Measurements from ENCODE around the gene RUFY3. TPM values are rescaled to one million over a fixed set of nuclear protein-coding genes. Genes with fewer than 3 reads are reported as not detected.
"Not testable (repeated sequence)": the region's sequence is repeated elsewhere in the genome, so short reads cannot be mapped to it uniquely, and the experiment has no call there.

Gene RUFY3
- polyA plus RNA-seq, 6 donors from 2014 or later, result 13.8 to 20.8 (median 14.4) TPM

DNA sequence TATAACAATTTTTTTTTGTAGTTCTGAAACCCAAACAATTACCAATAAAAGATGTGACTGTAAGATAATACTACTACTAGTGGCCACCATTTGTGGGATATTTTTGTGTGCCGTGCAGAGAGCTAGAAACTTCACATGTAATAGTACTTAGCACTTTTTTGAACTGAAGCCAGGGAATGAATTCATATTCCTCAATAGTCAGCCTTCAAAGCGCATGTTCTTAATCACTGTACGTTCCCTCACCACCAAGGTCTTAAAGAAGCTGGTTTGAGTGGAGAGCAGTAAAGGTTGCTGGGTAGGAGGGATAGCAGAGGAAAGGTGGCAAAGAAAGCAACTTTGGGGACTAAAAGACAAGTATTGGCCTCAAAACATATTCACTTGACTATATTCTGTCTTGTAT, 9.6 kb upstream of the RUFY3 start:
- peak overlapping the region in 1 of 8 donors; percentile 26 for H3K4me3 Mint-ChIP-seq
- H3K4me1 Mint-ChIP-seq, result peaks cover 30 to 53% (median 38%) of the 10 kb centered on the region in 3 donors

DNA sequence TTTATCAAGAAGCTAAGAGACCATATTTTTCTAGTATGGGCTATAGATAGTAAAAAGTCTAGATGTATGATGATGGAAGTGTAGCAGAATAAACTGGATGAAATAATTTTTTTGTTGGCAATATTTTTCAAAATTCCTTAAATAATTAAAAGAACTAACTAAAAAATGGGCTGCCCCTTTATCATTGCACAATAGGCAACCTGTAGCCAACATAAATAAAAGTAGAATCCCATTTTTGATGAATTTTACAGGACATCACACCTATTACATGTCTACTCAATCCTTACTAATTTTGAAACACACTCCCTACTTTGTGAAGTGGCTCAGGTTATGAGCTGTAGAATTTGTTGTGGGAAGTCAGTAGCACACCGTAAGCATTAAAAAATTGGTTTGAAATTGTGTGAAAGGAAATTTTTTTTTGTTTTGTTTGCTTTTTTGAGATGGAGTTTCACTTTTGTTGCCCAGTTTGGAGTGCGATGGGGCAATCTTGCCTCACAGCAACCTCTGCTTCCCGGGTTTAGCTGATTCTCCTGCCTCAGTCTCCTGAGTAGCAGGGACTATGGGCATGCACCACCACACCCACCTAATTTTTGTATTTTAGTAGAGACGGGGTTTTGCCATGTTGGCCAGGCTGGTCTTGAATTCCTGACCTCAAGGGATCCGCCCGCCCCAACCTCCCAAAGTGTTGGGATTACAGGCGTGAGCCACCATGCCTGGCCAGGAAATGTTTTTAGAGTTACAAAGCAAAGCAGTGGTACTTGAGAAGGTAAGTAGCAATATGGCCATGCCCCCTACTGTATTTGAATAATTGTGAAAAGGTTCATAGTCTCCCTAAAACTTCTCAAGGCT, 8.9 kb upstream of the RUFY3 start:
- ATAC-seq (ENCODE audit: low read depth in 2 of 2) (no peak), DNase-seq (no peak)
- no peaks in the 10 kb centered on the region for H3K27me3 Mint-ChIP-seq
- peak overlapping the region in 6 of 8 donors; percentile 16 to 83 (median 72) for H3K4me3 Mint-ChIP-seq
- no peaks in the 10 kb centered on the region for H3K36me3 Mint-ChIP-seq
- no peaks in the 10 kb centered on the region for H3K9me3 Mint-ChIP-seq
- H3K27ac Mint-ChIP-seq, result peak overlapping the region; percentile 80 to 100 (median 92)
- H3K4me1 Mint-ChIP-seq, result peaks cover 35 to 53% (median 43%) of the 10 kb centered on the region in 3 donors

More for the DNA sequence above, 9.6 kb upstream of the RUFY3 start:
- no peaks in the 10 kb centered on the region for H3K27me3 Mint-ChIP-seq
- ATAC-seq (ENCODE audit: low read depth in 2 of 2), result no peak
- no peak for DNase-seq
- no peaks in the 10 kb centered on the region for H3K9me3 Mint-ChIP-seq
- peak overlapping the region in 3 of 6 donors; percentile 40 to 83 (median 80) for H3K27ac Mint-ChIP-seq
- no peaks in the 10 kb centered on the region for H3K36me3 Mint-ChIP-seq

DNA sequence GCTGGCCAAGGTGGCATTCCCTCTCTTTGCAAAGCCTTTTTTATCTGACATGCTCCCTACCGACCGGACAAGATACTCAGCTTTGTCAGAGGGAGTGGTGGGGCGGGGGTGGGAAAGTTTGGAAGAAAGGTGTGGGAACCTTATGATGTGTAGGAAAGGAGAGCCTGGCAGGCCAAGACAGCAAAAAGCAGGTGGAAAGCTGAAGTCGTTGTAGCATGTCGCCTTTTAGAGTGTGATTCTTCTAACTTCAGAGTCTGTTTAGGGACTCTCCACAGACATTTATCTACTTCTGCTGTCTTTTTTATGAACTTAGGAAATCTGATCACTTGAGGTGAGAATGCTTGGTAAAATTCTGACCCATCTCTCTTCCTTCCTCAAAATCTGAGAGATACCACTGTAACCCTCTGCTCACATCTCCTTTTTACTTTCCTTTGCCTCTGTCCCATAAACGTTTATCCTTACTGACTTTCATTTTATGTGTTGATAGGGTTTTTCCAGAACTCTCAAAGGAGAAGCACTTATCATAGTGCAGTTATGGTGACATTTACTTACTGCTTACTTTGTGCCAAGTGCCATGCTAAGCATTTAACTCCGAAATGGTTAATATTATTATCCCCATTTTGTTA, 8.2 kb upstream of the RUFY3 start:
- peaks cover 35 to 53% (median 43%) of the 10 kb centered on the region in 3 donors for H3K4me1 Mint-ChIP-seq
- H3K4me3 Mint-ChIP-seq, result peak overlapping the region; percentile 16 to 83 (median 52)
- peak; percentile 53 for DNase-seq
- no peaks in the 10 kb centered on the region for H3K27me3 Mint-ChIP-seq
- H3K27ac Mint-ChIP-seq, result peak overlapping the region; percentile 80 to 100 (median 92)
- peak; percentile 92 to 93 for ATAC-seq (ENCODE audit: low read depth in 2 of 2)
- H3K36me3 Mint-ChIP-seq, result no peaks in the 10 kb centered on the region
- no peaks in the 10 kb centered on the region for H3K9me3 Mint-ChIP-seq

DNA sequence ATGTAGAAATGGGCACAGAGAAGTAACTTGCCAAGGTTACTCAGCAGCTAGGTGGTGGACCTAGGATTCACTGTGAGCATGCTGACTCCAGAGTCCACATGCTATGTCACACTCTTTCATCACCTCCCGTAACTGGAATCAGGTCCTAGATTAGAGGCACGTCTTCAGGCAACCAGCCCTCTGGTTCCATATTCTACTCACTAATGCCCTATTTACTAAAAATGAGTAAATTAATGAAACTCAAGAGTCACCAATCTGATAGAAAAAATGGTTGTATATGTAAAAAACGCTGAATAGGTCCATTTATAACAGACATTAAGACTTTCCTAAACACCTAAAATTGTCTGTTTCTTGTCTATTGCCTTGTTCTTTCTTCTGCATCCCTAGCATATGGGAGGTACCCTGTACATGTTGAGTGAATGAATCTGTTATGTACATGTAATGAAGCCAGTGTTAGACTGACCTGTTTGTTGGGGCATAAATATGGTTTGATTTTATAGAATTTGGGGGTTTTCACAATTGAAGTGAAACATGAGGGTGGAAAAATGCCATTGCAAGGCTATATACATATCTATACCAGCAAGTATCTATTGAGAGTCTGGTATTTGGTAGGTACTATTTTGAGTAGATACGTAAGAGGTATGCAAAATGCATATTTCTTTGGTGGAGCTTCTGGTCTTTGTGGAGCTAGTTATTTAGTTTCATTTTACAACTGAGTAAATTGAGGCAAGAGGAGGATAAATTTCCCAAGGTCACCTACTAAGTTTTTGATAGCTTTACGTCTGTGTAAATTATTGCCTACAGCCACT, 7.5 kb upstream of the RUFY3 start:
- Mint-ChIP-seq H3K4me1 (peaks cover 34 to 47% (median 43%) of the 10 kb centered on the region in 3 donors), H3K27ac (peak overlapping the region; percentile 63 to 100 (median 92)), H3K4me3 (peak overlapping the region in 5 of 8 donors; percentile 16 to 48 (median 31)), H3K9me3 (no peaks in the 10 kb centered on the region), H3K27me3 (no peaks in the 10 kb centered on the region), H3K36me3 (no peaks in the 10 kb centered on the region)
- no peak for DNase-seq
- no peak for ATAC-seq (ENCODE audit: low read depth in 2 of 2)

DNA sequence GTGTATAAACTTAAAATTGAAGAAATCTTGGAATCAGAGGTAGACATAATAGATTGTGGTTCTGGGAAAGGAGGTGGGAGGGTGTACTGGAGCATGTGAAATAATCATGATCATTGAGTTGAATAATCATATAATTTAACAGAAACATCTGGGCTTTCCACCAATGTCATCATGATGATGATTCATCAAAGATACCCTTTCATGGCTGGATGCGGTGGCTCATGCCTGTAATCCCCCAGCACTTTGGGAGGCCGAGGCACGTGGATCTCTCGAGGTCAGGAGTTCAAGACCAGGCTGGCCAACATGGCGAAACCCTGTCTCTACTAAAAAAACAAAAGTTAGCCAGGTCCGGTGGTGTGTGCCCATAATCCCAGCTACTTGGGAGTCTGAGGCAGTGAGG, 6.7 kb upstream of the RUFY3 start:
- H3K4me3 Mint-ChIP-seq, result peak overlapping the region in 4 of 8 donors; percentile 7 to 40 (median 26)
- ATAC-seq (ENCODE audit: low read depth in 2 of 2), result no peak
- H3K36me3 Mint-ChIP-seq, result no peaks in the 10 kb centered on the region
- DNase-seq, result no peak
- no peaks in the 10 kb centered on the region for H3K9me3 Mint-ChIP-seq
- peak overlapping the region in 5 of 6 donors; percentile 39 to 82 (median 78) for H3K27ac Mint-ChIP-seq
- peaks cover 31 to 45% (median 43%) of the 10 kb centered on the region in 3 donors for H3K4me1 Mint-ChIP-seq
- no peaks in the 10 kb centered on the region for H3K27me3 Mint-ChIP-seq

DNA sequence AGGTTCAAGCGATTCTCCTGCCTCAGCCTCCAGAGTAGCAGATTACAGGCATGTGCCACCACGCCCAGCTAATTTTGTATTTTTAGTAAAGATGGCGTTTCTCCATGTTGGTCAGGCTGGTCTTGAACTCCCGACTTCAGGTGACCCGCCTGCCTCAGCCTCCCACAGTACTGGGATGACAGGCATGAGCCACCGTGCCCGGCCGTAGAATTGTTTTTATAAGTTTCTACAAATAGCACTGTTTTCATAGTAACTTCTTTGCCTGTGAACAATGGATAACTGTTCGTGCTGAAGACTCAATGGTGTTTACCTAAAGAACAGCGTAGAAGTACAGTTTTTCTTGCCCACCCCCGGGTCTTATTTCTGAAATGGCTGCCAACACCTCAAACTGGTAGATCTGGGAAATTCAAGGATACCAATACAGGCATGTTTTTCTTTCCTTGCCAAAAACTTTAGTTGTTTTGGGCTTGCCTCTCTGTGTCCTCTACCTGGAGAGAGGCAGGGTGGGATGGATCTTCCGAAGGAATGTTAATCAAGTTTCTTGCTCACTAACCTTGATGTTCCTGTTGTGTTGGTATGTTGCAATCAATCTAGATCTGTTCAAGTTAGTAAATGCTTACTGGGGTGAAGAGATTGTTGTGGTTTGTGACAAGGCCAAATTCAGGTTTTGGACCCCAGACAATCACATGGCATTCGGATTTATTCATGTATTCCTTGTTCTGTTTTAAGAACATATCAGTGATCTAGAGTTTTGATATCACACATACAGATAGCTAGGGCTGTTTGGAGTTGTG, 2.8 kb upstream of the RUFY3 start:
- Mint-ChIP-seq H3K9me3 (no peaks in the 10 kb centered on the region), H3K36me3 (no peaks in the 10 kb centered on the region), H3K27me3 (no peaks in the 10 kb centered on the region), H3K27ac (peak overlapping the region in 3 of 6 donors; percentile 17 to 66 (median 56)), H3K4me3 (peak overlapping the region in 1 of 8 donors; percentile 12), H3K4me1 (peaks cover 16 to 22% (median 22%) of the 10 kb centered on the region in 3 donors)
- no peak for DNase-seq
- ATAC-seq (ENCODE audit: low read depth in 2 of 2), result no peak

DNA sequence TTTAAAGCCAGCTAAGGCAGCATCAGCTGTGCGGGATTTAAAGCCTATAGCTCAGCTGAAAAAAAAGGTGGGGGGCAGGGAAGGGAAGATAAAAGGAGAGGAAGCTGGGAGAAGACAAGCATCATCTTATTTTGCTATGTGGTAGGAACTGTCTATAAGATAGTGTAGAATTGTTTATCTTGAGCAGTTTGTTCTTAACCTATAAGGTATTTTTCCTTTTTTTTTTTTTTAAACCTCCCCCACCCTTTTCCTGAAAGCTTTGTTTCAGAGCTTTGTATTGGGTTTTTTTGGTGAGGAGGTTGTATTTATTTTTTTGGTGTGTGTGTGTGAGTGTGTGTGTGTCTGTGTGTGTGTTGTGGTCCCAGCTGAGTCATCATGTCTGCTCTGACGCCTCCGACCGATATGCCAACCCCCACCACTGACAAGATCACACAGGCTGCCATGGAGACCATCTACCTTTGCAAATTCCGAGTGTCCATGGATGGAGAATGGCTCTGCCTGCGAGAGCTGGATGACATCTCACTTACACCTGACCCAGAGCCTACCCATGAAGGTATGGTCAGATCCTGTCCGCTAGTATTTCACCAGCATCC, 531 bp downstream of the RUFY3 start:
- Mint-ChIP-seq H3K36me3 (no peaks in the 10 kb centered on the region), H3K4me1 (peaks cover 2 to 7% (median 3%) of the 10 kb centered on the region in 3 donors), H3K27ac (peak overlapping the region in 1 of 6 donors; percentile 62), H3K27me3 (no peaks in the 10 kb centered on the region), H3K4me3 (no peak overlapping the region), H3K9me3 (no peaks in the 10 kb centered on the region)
- ATAC-seq (ENCODE audit: low read depth in 2 of 2) (no peak), DNase-seq (no peak)

DNA sequence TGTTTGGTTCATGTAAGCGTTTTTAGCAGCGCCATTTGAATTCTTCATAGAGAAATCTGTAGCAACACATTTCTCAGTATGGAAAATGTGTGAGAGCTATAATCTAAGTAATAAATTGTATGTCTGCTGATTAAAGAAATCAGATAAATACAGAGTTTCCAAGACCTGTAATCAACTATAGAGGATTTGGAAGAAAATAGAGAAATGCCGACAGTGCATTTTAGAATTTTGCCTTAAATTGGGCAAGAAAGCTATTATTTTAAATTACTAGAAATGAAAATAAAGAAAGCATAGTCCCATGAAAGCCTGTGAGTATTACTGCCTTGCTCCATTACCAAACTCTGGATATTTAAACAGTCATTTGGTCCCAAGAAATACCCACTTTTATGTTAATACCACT, 2.7 kb downstream of the RUFY3 start:
- no peaks in the 10 kb centered on the region for H3K9me3 Mint-ChIP-seq
- H3K27me3 Mint-ChIP-seq, result no peaks in the 10 kb centered on the region
- no peak overlapping the region for H3K4me3 Mint-ChIP-seq
- ATAC-seq (ENCODE audit: low read depth in 2 of 2) (no peak), DNase-seq (no peak)
- no peak overlapping the region for H3K27ac Mint-ChIP-seq
- H3K4me1 Mint-ChIP-seq, result peaks cover 0 to 5% (median 4%) of the 10 kb centered on the region in 3 donors
- H3K36me3 Mint-ChIP-seq, result no peaks in the 10 kb centered on the region

DNA sequence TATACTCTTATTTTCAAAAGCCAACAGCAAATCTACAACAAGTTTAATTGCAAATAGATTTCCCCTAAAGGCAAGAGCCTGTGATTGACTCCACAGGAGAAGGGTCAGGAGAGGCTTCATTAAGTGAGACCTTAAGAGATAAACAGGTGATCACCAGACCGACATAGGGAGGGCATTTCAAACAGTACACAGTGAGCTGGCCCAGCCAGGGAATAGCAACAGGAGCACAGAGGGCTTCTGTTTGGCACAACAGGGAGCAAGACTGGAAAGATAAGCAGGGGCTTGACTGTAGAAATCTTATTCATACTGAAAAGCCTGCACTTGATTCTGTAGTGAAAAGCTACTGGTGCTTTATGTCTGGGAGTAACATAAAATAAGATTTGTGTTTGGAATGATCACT, 3.9 kb downstream of the RUFY3 start:
- Mint-ChIP-seq H3K4me3 (no peak overlapping the region), H3K27ac (peak overlapping the region in 2 of 6 donors; percentile 17 to 49), H3K4me1 (peaks cover 0 to 5% (median 0%) of the 10 kb centered on the region in 3 donors)

DNA sequence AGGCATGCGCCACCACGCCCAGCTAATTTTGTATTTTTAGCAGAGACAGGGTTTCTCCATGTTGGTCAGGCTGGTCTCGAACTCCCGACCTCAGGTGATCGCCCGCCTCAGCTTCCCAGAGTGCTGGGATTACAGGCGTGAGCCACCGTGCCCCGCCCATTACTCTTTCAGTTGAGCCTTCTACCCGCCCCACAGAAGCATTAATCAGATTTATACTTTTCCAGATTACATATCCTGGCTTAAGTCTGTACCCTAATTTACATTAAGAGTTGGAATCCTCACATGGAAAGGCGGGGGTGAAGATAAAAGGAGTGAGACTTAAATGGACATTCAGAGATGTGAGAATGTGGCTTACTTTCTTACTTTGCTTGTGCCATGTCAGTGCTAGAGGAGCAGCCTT, 4.8 kb downstream of the RUFY3 start:
- DNase-seq; H3K27me3 Mint-ChIP-seq; H3K4me3 Mint-ChIP-seq; H3K4me1 Mint-ChIP-seq; H3K9me3 Mint-ChIP-seq; H3K36me3 Mint-ChIP-seq; ATAC-seq (ENCODE audit: low read depth in 2 of 2); H3K27ac Mint-ChIP-seq: not testable (repeated sequence)

More for the DNA sequence above, 3.9 kb downstream of the RUFY3 start:
- H3K9me3 Mint-ChIP-seq, result no peaks in the 10 kb centered on the region
- H3K36me3 Mint-ChIP-seq, result no peaks in the 10 kb centered on the region
- DNase-seq (no peak), ATAC-seq (ENCODE audit: low read depth in 2 of 2) (no peak)
- H3K27me3 Mint-ChIP-seq, result no peaks in the 10 kb centered on the region

DNA sequence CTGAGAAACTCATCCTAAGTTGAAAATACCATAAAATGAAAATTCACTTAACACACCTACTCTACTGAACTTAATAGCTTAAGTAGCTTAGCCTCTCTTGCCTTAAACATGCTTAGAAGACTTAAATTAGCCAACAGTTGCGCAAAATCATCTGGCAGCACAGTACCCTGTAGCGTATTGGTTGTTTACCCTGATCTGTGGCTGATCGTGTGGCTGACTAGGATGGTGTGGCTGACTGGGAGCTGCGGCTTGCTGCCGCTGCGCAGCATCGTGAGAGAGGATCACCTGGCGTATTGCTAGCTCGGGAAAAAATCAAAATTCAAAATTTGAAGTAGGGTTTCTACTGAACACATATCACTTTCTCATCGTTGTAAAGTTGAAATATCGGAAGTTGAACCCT, 6.3 kb downstream of the RUFY3 start:
- ATAC-seq (ENCODE audit: low read depth in 2 of 2), result no peak
- peak overlapping the region in 1 of 6 donors; percentile 90 for H3K27ac Mint-ChIP-seq
- no peaks in the 10 kb centered on the region for H3K9me3 Mint-ChIP-seq
- peaks cover 6 to 11% (median 9%) of the 10 kb centered on the region in 3 donors for H3K4me1 Mint-ChIP-seq
- no peak for DNase-seq
- no peaks in the 10 kb centered on the region for H3K36me3 Mint-ChIP-seq
- H3K4me3 Mint-ChIP-seq, result no peak overlapping the region
- no peaks in the 10 kb centered on the region for H3K27me3 Mint-ChIP-seq

DNA sequence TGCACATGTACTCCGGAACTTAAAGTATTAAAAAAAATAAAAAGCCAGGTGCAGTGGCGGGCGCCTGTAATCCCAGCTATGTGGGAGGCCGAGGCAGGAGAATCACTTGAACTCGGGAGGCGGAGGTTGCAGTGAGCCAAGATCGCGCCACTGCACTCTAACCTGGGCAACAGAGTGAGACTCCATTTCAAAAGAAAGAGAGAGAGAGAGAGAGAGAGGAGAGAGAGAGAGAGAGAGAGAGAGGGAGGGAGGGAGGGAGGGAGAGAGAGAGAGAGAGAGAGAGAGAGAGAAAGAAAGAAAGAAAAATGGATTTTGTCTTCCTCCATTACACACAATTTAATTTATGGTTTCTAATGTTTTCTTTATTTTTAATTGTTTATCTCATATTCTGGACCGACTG, 11.1 kb downstream of the RUFY3 start:
- not testable (repeated sequence) for H3K9me3 Mint-ChIP-seq; H3K36me3 Mint-ChIP-seq; DNase-seq; H3K27me3 Mint-ChIP-seq; ATAC-seq (ENCODE audit: low read depth in 2 of 2)
- Mint-ChIP-seq H3K27ac (peak overlapping the region in 5 of 6 donors; percentile 44 to 96 (median 79)), H3K4me3 (peak overlapping the region in 2 of 8 donors; percentile 33 to 60), H3K4me1 (peaks cover 29 to 45% (median 41%) of the 10 kb centered on the region in 3 donors)
